CD4-positive, alpha-beta T cell treated with Interferon alpha-2 for 1 hour (primary cell): Measurements from ENCODE around the gene CTSD.

Experiments used
- DNase-seq, 2 donors: peaks; one replicate each; pipeline ENCODE4 v3.0.0-alpha.2; 2020 to 2022

CTSD gene

DNA sequence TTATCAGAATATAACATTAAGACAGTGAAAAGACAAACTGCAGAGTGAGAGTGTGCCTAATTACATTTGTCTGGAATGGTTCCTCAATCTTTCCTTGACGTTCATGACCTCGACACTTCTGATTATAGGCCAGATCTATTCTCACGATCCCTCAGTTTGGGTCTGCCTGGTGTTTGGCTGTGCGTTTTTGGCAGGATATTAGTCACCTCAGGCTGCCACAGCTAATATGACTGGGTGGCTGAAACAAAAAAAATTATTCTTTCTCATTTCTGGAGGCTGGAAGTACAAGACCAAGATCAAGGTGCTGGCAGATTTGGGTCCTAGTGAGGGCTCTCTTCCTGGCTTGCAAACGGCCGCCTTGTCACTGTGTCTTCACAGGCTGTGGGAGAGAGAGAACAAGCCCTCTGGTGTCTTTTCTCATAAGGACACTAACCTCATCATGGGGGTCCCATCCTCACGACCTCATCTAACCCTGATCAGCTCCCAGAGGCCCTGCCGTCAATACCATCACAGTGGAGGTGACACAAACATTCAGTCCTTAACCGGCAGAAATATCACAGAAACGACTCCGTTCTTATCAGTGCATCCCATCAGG lies 36.5 kb downstream of the CTSD start:
- DNase-seq = no peak

DNA sequence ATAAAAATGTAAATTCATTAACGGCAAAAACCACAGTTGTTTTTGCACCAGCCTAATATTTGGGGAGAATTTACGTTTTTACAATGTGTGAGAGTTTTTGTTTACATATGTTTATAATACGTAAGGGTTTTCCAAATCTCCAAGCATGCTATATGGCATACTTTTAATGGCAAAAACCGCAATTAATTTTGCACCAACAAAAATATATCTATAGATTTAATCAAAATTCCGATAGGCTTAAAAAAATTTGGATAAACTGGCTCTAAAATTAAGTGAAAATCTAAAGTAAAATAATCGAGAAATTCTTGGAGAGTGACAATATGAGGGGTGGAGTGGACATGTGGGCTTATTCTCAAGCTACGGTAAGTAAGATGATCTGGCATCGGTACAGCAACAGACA lies 43.9 kb downstream of the CTSD start:
- no peak for DNase-seq

DNA sequence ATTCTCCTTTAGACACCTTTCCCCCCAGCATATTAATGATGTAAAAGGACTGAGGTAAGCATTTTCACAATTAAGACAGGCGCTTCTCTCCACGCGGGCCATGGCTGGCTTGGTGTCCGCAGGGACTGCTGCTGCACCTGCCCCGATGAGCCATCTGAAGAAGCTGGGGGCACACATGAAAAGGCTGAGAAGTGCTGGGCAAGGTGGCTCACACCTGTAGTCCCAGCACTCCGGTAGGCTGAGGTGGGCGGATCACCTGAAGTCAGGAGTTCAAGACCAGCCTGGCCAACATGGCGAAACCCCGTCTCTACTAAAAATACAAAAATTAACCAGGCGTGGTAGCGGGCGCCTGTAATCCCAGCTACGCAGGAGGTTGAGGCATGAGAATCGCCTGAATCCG lies 45.4 kb downstream of the CTSD start:
- DNase-seq = no peak

DNA sequence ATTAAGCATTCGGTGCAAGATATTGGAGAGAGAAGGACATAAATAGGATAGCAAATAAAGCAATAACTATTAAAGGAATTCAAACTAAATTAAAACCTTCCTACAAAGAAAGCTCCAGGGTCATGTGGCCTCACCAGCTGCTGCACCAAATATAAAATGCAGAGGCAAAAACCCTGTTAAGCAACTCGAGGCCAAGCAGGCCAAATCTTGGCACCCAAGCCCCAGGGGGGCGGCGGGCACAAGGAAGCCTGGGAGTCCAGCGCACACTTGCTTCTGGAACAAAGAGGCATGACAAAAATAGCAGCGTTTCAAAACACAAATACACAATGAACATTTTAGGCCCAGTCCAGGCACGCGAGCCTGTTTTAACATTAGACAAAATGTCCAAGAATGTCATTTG lies 46.0 kb downstream of the CTSD start:
- no peak for DNase-seq

DNA sequence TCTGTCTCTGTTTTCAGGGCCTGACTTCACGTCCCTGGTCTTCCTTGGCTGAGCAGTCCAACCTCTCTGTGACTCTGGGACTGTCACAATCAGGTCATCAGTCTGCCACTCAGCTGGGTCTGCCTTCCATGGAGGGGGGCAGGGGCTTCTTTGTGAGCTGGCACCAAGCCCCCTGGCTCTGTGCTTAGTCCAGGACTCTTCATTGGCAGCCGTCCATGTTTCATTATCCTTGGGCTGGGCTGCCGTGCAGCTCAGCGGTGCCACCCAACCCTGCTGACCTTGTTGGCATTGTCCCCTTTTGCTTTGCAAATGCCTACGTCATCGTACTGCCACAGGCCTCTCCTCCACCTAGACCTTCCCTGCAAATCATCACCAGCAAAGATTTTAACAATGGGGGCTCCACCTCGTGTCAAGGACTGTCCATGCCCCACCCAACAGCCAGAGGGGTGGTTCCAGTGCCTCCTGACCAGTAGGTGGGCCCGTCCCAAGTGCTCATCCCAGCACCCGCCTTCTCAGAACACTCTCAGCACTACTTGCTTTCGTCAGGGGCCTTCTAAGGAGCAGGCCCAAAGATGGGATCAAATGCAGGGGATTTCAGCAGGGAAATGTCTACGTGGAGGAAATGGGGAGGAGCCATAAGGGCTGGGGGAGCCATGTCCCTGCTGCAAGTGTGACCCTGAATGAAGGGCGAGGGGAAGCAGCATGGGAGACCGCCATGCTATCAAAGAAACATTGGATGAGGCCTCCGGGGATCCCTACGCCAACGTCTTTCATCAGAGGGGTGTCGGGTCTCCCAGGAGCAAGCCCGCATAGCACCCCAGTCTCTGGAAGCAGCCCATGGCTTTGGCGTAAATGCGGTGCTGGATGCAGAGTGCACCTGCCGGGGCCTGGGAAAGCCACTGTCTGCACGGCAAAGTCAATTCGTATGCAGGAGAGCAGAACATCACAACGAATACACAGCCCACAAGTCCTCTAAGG lies 48.5 kb downstream of the CTSD start:
- no peak for DNase-seq

DNA sequence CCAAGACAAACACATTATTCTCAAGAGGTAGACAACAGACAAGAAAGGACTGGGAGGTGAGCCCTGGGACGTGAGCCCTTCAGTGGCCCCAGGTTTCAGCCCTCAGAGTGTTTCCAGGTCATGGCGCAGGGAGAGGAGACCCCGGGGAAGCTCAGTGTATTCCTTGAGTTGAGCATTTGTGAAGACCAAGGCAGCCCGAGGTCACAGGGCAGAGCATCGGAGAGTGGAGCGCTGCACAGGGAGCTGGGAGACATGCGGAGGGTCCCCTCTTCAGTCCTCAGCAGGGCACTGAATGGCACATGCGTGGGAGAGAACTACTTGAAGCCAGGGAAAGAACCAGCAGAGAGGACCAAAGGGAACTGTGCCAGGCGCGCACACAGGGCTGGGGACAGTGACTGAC lies 55.0 kb downstream of the CTSD start:
- no peak for DNase-seq

DNA sequence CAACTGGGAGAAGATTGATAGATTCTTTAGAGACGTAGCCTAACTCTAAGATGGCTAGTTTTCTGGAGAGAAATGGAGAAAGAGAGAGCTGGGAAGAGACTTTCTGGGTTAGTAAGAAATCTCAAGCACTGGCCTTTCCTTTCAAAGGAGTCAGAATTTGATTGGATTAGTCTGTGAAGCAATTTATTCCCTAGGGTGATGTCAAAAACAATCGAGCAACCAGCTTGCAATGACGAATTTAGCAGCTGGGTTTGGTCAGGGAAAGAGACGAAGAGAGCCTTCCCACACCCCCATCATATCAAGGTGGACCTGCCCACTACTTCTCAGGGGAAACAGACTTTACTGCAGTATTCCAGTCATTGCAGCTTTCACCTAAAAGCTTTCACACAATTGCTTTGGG lies 56.0 kb downstream of the CTSD start:
- DNase-seq = no peak

DNA sequence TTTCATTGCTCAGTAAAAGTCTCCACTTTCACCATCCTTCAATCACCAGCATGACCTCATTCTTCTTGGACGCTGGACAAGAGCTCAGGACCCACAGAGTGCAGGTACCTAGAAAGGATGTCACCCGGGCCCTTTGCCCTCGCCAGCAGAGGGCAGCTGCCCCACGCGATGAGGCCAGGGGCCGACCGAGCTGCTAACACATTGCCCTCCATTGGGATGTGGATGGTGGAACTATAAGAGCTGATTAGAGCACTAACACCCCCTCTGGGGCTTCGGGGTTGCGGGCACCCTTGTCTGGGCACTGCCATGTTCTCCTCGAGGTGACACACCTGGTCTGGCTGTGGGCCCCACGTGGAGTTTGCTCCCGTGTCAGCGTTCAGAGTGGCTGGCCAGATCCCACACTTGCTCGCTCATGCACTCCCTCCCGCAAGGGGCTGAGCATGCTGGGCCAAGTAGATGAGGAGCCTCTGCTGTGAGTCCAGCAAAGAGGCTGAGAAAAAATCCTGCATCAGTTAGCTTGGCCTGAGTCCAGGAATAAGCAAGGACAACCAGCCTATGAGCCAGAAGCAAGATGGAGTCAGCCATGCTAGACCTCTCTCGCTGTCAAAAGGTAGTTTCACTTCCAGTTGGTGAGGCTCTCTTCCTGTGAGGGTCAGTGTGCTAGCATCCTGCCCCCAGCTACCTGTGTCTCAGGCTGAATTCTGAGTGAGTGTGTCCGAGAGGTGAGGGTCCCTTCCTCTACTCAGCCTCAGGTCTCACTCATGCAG lies 56.9 kb downstream of the CTSD start:
- peak in 1 of 2 donors; percentile 28 for DNase-seq

DNA sequence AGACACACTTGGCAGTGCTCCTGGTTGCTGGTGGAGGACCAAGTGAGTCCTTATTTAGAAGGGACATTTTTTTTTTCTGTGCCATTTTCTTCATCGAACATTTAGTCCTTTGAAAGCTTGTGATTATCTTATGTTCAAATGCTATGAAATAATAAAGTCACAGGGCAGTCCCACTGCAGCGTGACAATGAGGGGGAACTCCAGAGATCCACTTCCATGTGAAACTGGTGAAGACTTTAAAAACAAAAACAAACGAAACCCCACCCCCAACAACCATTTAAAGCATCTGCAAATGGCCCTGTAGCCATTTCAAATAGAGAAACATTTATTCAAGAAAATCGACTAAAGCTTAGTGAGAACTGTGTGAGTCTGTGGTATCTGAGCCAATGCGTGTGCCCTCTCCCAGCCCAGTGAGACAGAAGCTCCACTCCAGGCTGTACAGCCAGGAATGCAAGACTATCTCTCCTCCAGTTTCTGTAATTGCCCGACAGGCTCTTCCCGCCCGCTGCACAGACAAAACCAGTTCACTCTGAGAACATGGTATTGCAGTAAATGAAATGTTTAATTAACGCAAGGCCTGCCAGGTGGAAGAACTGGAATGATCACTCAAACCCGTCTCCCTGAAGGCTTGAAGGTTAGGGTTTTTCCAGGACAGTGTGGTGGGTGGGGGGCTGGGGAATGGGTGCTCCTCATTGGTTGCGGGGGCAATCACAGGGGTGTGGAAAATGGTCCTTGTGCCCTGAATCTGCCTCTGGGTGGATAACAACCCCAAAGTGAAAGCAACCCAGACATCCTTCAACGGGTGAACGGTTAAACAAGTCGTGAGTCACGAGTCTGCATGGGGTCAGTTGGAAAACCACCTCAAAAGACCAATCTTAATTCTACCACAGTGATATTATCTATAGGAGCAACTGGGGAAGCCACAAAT lies 58.3 kb downstream of the CTSD start:
- no peak for DNase-seq

DNA sequence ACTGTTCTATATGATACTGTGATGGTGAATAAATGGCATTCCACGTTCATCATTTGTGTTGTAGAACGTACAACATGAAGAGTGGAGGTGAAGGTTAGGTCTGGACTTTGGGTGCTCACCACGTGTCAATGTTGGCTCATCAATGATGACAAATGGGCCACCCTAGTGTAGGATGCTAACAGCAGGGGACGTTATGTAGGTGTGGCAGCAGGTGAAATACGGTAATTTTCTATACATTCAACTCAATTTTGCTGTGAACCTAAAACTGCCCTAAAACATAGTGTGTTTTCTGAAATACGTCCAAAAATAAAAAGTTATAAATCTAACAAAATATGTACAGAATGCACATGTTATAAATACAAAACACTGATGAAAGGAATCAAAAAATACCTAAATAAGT lies 60.6 kb downstream of the CTSD start:
- no peak for DNase-seq
